HK-2 (cell line): Measurements from ENCODE around the gene CSNK1E.
A peak's percentile ranks its signal among the peaks of the same experiment; 100 is the strongest.

Source experiments
- DNase-seq: peaks from one replicate; pipeline ENCODE4 v3.0.0-alpha.2; 2018; ENCODE audit not compliant: unreplicated experiment

CSNK1E gene

GRCh38 chr22:38335077-38335476 is 17.8 kb upstream of the CSNK1E start:
- DNase-seq = no peak

- DNase-seq = peak; percentile 55
Observed at GRCh38 chr22:38327805-38328204, 10.6 kb upstream of the CSNK1E start.

- no peak for DNase-seq
Observed at GRCh38 chr22:38327396-38327795, 10.2 kb upstream of the CSNK1E start.

- no peak for DNase-seq
Observed at GRCh38 chr22:38325587-38325986, 8.4 kb upstream of the CSNK1E start.

- DNase-seq = no peak
Observed at GRCh38 chr22:38320605-38321402, 3.6 kb upstream of the CSNK1E start.

GRCh38 chr22:38318792-38319773 is 1.9 kb upstream of the CSNK1E start:
- DNase-seq = no peak

- DNase-seq = peak; percentile 80
Observed at GRCh38 chr22:38317995-38318715, 922 bp upstream of the CSNK1E start.

GRCh38 chr22:38316364-38317121 is 690 bp downstream of the CSNK1E start:
- DNase-seq = peak; percentile 47

- DNase-seq = no peak
Observed at GRCh38 chr22:38315823-38316363, 1.3 kb downstream of the CSNK1E start.

- no peak for DNase-seq
Observed at GRCh38 chr22:38314933-38315822, 2.1 kb downstream of the CSNK1E start.

GRCh38 chr22:38314051-38314932 is 2.9 kb downstream of the CSNK1E start:
- DNase-seq = no peak

- DNase-seq = no peak
Observed at GRCh38 chr22:38313384-38313955, 3.8 kb downstream of the CSNK1E start.

- DNase-seq = no peak
Observed at GRCh38 chr22:38312261-38312800, 4.9 kb downstream of the CSNK1E start.

- DNase-seq = no peak
Observed at GRCh38 chr22:38311323-38311620, 6.0 kb downstream of the CSNK1E start.

- no peak for DNase-seq
Observed at GRCh38 chr22:38310518-38311322, 6.5 kb downstream of the CSNK1E start.

- no peak for DNase-seq
Observed at GRCh38 chr22:38309614-38310517, 7.4 kb downstream of the CSNK1E start.
